Measurements from ENCODE around the gene TTI1. TPM values are rescaled to one million over a fixed set of nuclear protein-coding genes. Genes with fewer than 3 reads are reported as not detected.

Gene TTI1
- total RNA-seq, 1 experiment from 2014 or later: 37.4 TPM

DNA sequence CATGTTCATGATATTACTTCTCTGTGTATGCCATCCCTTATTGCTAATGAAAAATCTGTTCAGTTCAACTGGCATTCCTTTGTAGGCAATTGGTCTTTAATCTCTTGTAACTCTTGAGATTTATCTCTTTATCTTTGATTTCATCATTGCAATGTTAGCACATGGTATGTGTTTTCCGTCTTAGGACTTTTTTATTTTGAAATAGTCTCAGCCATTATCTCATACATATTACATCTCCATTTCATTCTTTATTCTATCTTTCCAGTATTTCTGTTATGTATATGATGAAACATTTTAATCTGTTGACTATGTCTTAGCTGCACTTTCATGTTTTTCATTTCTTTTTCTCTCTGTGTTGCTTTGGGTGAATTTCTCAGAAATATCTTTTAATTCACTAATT, 72.2 kb downstream of the TTI1 start:
- Histone ChIP-seq H4K8ac (replicated peaks; ENCODE audit: insufficient read length, low read depth, low read length) (no peak overlapping the region), H2BK5ac (ENCODE audit: insufficient read length, low read length) (no peak overlapping the region), H3K27ac (ENCODE audit: insufficient read length, low read depth, low read length) (no peak overlapping the region), H3K27me3 (ENCODE audit: insufficient read depth, low read length) (no peaks in the 10 kb centered on the region), H3T11ph (ENCODE audit: low read length) (no peak overlapping the region), H3K4me2 (ENCODE audit: insufficient read depth, insufficient read length, low read length) (no peak overlapping the region), H3K18ac (ENCODE audit: insufficient read length, low read depth, low read length) (no peak overlapping the region), H3K79me1 (ENCODE audit: insufficient read depth, low read depth, low read length, poor library complexity, severe bottlenecking) (no peaks in the 10 kb centered on the region), H2AFZ (ENCODE audit: low read length) (no peak overlapping the region), H3K79me2 (ENCODE audit: insufficient read depth, low read length) (no peaks in the 10 kb centered on the region), H2BK12ac (ENCODE audit: insufficient read length, low read depth, low read length) (no peak overlapping the region), H2AK5ac (ENCODE audit: insufficient read length, low read length) (no peak overlapping the region), H3K23me2 (ENCODE audit: insufficient read length, low read depth, low read length, poor library complexity, severe bottlenecking) (no peaks in the 10 kb centered on the region), H4K5ac (ENCODE audit: insufficient read length, low read depth, low read length) (no peak overlapping the region), H2BK15ac (ENCODE audit: low read depth, low read length) (no peak overlapping the region), H3K4me1 (ENCODE audit: insufficient read depth, low read length) (no peaks in the 10 kb centered on the region), H4K20me1 (ENCODE audit: control insufficient read depth, insufficient read depth, insufficient read length) (no peaks in the 10 kb centered on the region), H2BK20ac (ENCODE audit: low read depth, low read length, poor library complexity, severe bottlenecking) (no peak overlapping the region), H3K23ac (ENCODE audit: insufficient read length, low read depth, low read length) (no peak overlapping the region), H3K9me3 (ENCODE audit: control insufficient read depth, low read depth, low read length) (no peaks in the 10 kb centered on the region), H3K56ac (ENCODE audit: insufficient read length, low read depth, low read length) (no peak overlapping the region), H3K14ac (ENCODE audit: insufficient read depth, low read length) (no peak overlapping the region), H2BK120ac (ENCODE audit: low read depth, low read length, poor library complexity, severe bottlenecking) (no peak overlapping the region), H3K9ac (ENCODE audit: extremely low read depth, insufficient read length, low read length) (no peak overlapping the region), H3K4ac (ENCODE audit: low read depth, low read length) (no peak overlapping the region), H4K91ac (ENCODE audit: insufficient read length, low read depth, low read length) (no peak overlapping the region)
- H3K9me3 Mint-ChIP-seq: peaks cover 0 to 4% of the 10 kb centered on the region in 2 experiments; a peak in 2 of 5 replicates
- no peak overlapping the region for H3K4me3 Mint-ChIP-seq
- peaks cover 12% of the 10 kb centered on the region for H3K27me3 Mint-ChIP-seq (ENCODE audit: low read depth)
- no peak overlapping the region for H3K27ac Mint-ChIP-seq
- no CpG with 5 or more reads among the region's 1 CpG for WGBS (ENCODE audit: extremely low coverage, insufficient read length, low lambda C conversion rate)
- H3K4me1 Mint-ChIP-seq: peaks cover 0 to 4% of the 10 kb centered on the region in 2 experiments; a peak in 2 of 4 replicates
- DNase-seq: no peak
- TF ChIP-seq, protein P1, sequence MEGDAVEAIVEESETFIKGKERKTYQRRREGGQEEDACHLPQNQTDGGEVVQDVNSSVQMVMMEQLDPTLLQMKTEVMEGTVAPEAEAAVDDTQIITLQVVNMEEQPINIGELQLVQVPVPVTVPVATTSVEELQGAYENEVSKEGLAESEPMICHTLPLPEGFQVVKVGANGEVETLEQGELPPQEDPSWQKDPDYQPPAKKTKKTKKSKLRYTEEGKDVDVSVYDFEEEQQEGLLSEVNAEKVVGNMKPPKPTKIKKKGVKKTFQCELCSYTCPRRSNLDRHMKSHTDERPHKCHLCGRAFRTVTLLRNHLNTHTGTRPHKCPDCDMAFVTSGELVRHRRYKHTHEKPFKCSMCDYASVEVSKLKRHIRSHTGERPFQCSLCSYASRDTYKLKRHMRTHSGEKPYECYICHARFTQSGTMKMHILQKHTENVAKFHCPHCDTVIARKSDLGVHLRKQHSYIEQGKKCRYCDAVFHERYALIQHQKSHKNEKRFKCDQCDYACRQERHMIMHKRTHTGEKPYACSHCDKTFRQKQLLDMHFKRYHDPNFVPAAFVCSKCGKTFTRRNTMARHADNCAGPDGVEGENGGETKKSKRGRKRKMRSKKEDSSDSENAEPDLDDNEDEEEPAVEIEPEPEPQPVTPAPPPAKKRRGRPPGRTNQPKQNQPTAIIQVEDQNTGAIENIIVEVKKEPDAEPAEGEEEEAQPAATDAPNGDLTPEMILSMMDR (conservative IDR thresholded peaks at IDR 0.05): no peak
- H3K36me3 Mint-ChIP-seq (ENCODE audit: insufficient read depth in 1 of 3, low read depth in 3 of 3): no peaks in the 10 kb centered on the region

All from H9 (cell line).